ENCODE results near the gene HLA-A. TPM values are rescaled to one million over a fixed set of nuclear protein-coding genes. Genes with fewer than 3 reads are reported as not detected.
A peak's percentile ranks its signal among the peaks of the same experiment; 100 is the strongest.

Gene HLA-A
- total and polyA plus RNA-seq, 2 of the 13 experiments (the other 11 are each of a cell fraction or from before 2014, with no cell fraction given): 345 to 527 TPM

- TF ChIP-seq PRDM15 (CRISPR knock-in tag; IDR thresholded peaks at IDR 0.05): peak; percentile 84
- TF ChIP-seq TRIM22 (IDR thresholded peaks at IDR 0.05): no peak
- no peak for TF ChIP-seq CREBL2 (CRISPR knock-in tag; IDR thresholded peaks at IDR 0.05; ENCODE audit: borderline replicate concordance)
- no peak; the same call in 1 of the 2 replicates for TF ChIP-seq MEF2D (CRISPR knock-in tag; IDR thresholded peaks at IDR 0.05)
- TF ChIP-seq ZHX1 (CRISPR knock-in tag; IDR thresholded peaks at IDR 0.05; ENCODE audit: low read depth): no peak
- no peak for TF ChIP-seq ZNF569 (CRISPR knock-in tag; IDR thresholded peaks at IDR 0.05; ENCODE audit: borderline replicate concordance)
- TF ChIP-seq ZEB1 (IDR thresholded peaks at IDR 0.05; ENCODE audit: insufficient replicate concordance, low read depth): no peak
- no peak for TF ChIP-seq ZNF577 (CRISPR knock-in tag; IDR thresholded peaks at IDR 0.05; ENCODE audit: borderline replicate concordance, low read depth)
- TF ChIP-seq SIN3B (IDR thresholded peaks at IDR 0.05; ENCODE audit: low read length): no peak
- no peak for TF ChIP-seq ZNF839 (CRISPR knock-in tag; IDR thresholded peaks at IDR 0.05; ENCODE audit: borderline replicate concordance)
- no peak for TF ChIP-seq ZNF784 (CRISPR knock-in tag; IDR thresholded peaks at IDR 0.05; ENCODE audit: borderline replicate concordance)
- TF ChIP-seq ZNF138 (CRISPR knock-in tag; IDR thresholded peaks at IDR 0.05; ENCODE audit: low read depth): no peak
- no peak for TF ChIP-seq ATAD3A (CRISPR knock-in tag; IDR thresholded peaks at IDR 0.05)
- TF ChIP-seq ZC3H13 (CRISPR knock-in tag; IDR thresholded peaks at IDR 0.05): no peak
- TF ChIP-seq DMAP1 (CRISPR knock-in tag; IDR thresholded peaks at IDR 0.05): no peak
- no peak for TF ChIP-seq MAFF (IDR thresholded peaks at IDR 0.05; ENCODE audit: low read depth, low read length)
- no peak for TF ChIP-seq SMARCC2 (IDR thresholded peaks at IDR 0.05)
- TF ChIP-seq ZFP1 (CRISPR knock-in tag; IDR thresholded peaks at IDR 0.05): no peak
- peak; percentile 52 for TF ChIP-seq TEAD3 (CRISPR knock-in tag; optimal IDR thresholded peaks at IDR 0.05; ENCODE audit: borderline replicate concordance)
- no peak for TF ChIP-seq U2AF1 (optimal IDR thresholded peaks at IDR 0.05; ENCODE audit: low read depth, low read length)
- no peak for TF ChIP-seq POLR2A (IDR thresholded peaks at IDR 0.05; ENCODE audit: insufficient read depth in 1 of 2, low read depth in 2 of 2, low read length in 2 of 2)
- no peak for TF ChIP-seq ZSCAN12 (CRISPR knock-in tag; IDR thresholded peaks at IDR 0.05)
- 0 out of 2 replicates have a peak, but pooled peaks have one; percentile 9 for TF ChIP-seq ZNF331 (CRISPR knock-in tag; IDR thresholded peaks at IDR 0.05)
These were observed 15.7 kb upstream of the HLA-A start (continued) for GRCh38 chr6:29926413-29927274.

Data from HepG2 (cell line).